ENCODE results near the gene C1D.

- TF ChIP-seq, protein P1, sequence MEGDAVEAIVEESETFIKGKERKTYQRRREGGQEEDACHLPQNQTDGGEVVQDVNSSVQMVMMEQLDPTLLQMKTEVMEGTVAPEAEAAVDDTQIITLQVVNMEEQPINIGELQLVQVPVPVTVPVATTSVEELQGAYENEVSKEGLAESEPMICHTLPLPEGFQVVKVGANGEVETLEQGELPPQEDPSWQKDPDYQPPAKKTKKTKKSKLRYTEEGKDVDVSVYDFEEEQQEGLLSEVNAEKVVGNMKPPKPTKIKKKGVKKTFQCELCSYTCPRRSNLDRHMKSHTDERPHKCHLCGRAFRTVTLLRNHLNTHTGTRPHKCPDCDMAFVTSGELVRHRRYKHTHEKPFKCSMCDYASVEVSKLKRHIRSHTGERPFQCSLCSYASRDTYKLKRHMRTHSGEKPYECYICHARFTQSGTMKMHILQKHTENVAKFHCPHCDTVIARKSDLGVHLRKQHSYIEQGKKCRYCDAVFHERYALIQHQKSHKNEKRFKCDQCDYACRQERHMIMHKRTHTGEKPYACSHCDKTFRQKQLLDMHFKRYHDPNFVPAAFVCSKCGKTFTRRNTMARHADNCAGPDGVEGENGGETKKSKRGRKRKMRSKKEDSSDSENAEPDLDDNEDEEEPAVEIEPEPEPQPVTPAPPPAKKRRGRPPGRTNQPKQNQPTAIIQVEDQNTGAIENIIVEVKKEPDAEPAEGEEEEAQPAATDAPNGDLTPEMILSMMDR (IDR thresholded peaks at IDR 0.05) = no peak
- TF ChIP-seq POLR2A (IDR thresholded peaks at IDR 0.05) = no peak
Measured at GRCh38 chr2:68088940-68089339, 26.1 kb upstream of the C1D start.

Measured in uterus (tissue), 2 donors.